Stimulated activated CD4-positive, alpha-beta T cell treated with anti-CD3 and anti-CD28 coated beads, Interleukin-1b, Interleukin-23, amount 100 ng/mL, for 48 hours (primary cell): ENCODE data around the gene CAPZB.

Experiments
- DNase-seq: peaks from one replicate; pipeline ENCODE4 v3.0.0-alpha.2; 2020

CAPZB gene

GRCh38 chr1:19363536-19364152 is 121.7 kb downstream of the CAPZB start:
- no peak for DNase-seq

- no peak for DNase-seq
These were observed 123.7 kb downstream of the CAPZB start for GRCh38 chr1:19361611-19362147.

- DNase-seq: no peak
These were observed 124.3 kb downstream of the CAPZB start for GRCh38 chr1:19360843-19361610.

- no peak for DNase-seq
These were observed 124.9 kb downstream of the CAPZB start for GRCh38 chr1:19360432-19360831.

GRCh38 chr1:19360016-19360415 is 125.3 kb downstream of the CAPZB start:
- no peak for DNase-seq

GRCh38 chr1:19359357-19359756 is 126.0 kb downstream of the CAPZB start:
- no peak for DNase-seq

- no peak for DNase-seq
These were observed 126.6 kb downstream of the CAPZB start for GRCh38 chr1:19358710-19359109.

GRCh38 chr1:19357299-19357986 is 127.9 kb downstream of the CAPZB start:
- DNase-seq: no peak

- DNase-seq: no peak
These were observed 129.1 kb downstream of the CAPZB start for GRCh38 chr1:19356266-19356665.

GRCh38 chr1:19354531-19354981 is 130.8 kb downstream of the CAPZB start:
- DNase-seq: no peak

- DNase-seq: no peak
These were observed 131.7 kb downstream of the CAPZB start for GRCh38 chr1:19353596-19353995.

- no peak for DNase-seq
These were observed 132.5 kb downstream of the CAPZB start for GRCh38 chr1:19352839-19353238.

GRCh38 chr1:19351873-19352272 is 133.5 kb downstream of the CAPZB start:
- no peak for DNase-seq

- DNase-seq: no peak
These were observed 134.8 kb downstream of the CAPZB start for GRCh38 chr1:19350566-19350965.

- no peak for DNase-seq
These were observed 135.3 kb downstream of the CAPZB start for GRCh38 chr1:19349999-19350398.

GRCh38 chr1:19348441-19349198 is 136.7 kb downstream of the CAPZB start:
- no peak for DNase-seq

- DNase-seq: no peak
These were observed 137.7 kb downstream of the CAPZB start for GRCh38 chr1:19347533-19348172.

- no peak for DNase-seq
These were observed 139.3 kb downstream of the CAPZB start for GRCh38 chr1:19346026-19346425.

GRCh38 chr1:19345391-19345790 is 139.9 kb downstream of the CAPZB start:
- no peak for DNase-seq

- DNase-seq: no peak
These were observed 140.5 kb downstream of the CAPZB start for GRCh38 chr1:19344831-19345230.

GRCh38 chr1:19344372-19344810 is 140.9 kb downstream of the CAPZB start:
- DNase-seq: peak; percentile 28

GRCh38 chr1:19343617-19344350 is 141.6 kb downstream of the CAPZB start:
- DNase-seq: no peak
